ENCODE data around the gene OR8J1. TPM values are rescaled to one million over a fixed set of nuclear protein-coding genes. Genes with fewer than 3 reads are reported as not detected.
"Not testable (repeated sequence)": the region's sequence is repeated elsewhere in the genome, so short reads cannot be mapped to it uniquely, and the experiment has no call there.

Gene OR8J1
- total and polyA plus RNA-seq, 9 of the 15 experiments (the other 6 are each of a cell fraction or from before 2014, with no cell fraction given): not detected

GRCh38 chr11:56401858-56402461 lies 47.9 kb downstream of the OR8J1 start:
- H3K9ac ChIP-seq (ENCODE audit: insufficient read depth in 1 of 2, low read depth in 2 of 2, low read length in 2 of 2); H3K9me3 ChIP-seq (replicated peaks; ENCODE audit: control insufficient read depth, insufficient read depth, low read depth, low read length); H3K79me2 ChIP-seq (ENCODE audit: control insufficient read depth, insufficient read depth, low read length); H3K9me1 ChIP-seq (ENCODE audit: control insufficient read depth, insufficient read depth, low read length); DNase-seq (ENCODE audit: extremely low read depth in 1 of 4, low spot score in 3 of 4); H3K36me3 ChIP-seq (ENCODE audit: control insufficient read depth, insufficient read depth, low read length); H3K4me2 ChIP-seq (ENCODE audit: insufficient read depth, low read length); H3K27me3 ChIP-seq (ENCODE audit: control insufficient read depth in 2 of 2, insufficient read depth in 2 of 2, low read length in 2 of 2); H4K20me1 ChIP-seq (replicated peaks; ENCODE audit: control insufficient read depth, insufficient read depth, low read length); H3K4me3 ChIP-seq; H3K4me1 ChIP-seq (replicated peaks in 1 of 2; ENCODE audit: control insufficient read depth in 2 of 2, insufficient read depth in 2 of 2, low read length in 2 of 2); H3K27ac ChIP-seq (ENCODE audit: extremely low read depth, low read depth, low read length); intact Hi-C loops (cut with micrococcal nuclease); CTCF ChIA-PET (ENCODE audit: low intra/inter-chr PET ratio); POLR2A ChIA-PET; BruUV-seq (replicated peaks); H2AFZ ChIP-seq (ENCODE audit: low read depth, low read length); ATAC-seq; in situ Hi-C loops (cut with MboI); FAIRE-seq: not testable (repeated sequence)
- WGBS (ENCODE audit: insufficient coverage, low coverage, missing lambda C conversion rate): 3% methylated on average over 13 of the region's 27 CpGs

GRCh38 chr11:56404393-56404792 lies 50.3 kb downstream of the OR8J1 start:
- no peaks in the 10 kb centered on the region for H3K36me3 ChIP-seq (ENCODE audit: control insufficient read depth, insufficient read depth, low read length)
- DNase-seq (ENCODE audit: extremely low read depth in 1 of 4, low spot score in 3 of 4) (no peak), ATAC-seq (no peak), FAIRE-seq (no peak)
- WGBS (ENCODE audit: insufficient coverage, low coverage, missing lambda C conversion rate): 5% methylated on average over 2 of the region's 2 CpGs
- no peaks in the 10 kb centered on the region for H3K4me1 ChIP-seq (replicated peaks in 1 of 2; ENCODE audit: control insufficient read depth in 2 of 2, insufficient read depth in 2 of 2, low read length in 2 of 2)
- H3K79me2 ChIP-seq (ENCODE audit: control insufficient read depth, insufficient read depth, low read length): no peaks in the 10 kb centered on the region
- BruUV-seq (replicated peaks): no TSS peak
- H3K4me3 ChIP-seq: no peak overlapping the region
- in situ Hi-C loops (cut with MboI): no loop called here
- no peaks in the 10 kb centered on the region for H3K9me3 ChIP-seq (replicated peaks; ENCODE audit: control insufficient read depth, insufficient read depth, low read depth, low read length)
- no peak overlapping the region for H3K9ac ChIP-seq (ENCODE audit: insufficient read depth in 1 of 2, low read depth in 2 of 2, low read length in 2 of 2)
- H3K27ac ChIP-seq (ENCODE audit: extremely low read depth, low read depth, low read length): no peak overlapping the region
- no peaks in the 10 kb centered on the region for H4K20me1 ChIP-seq (replicated peaks; ENCODE audit: control insufficient read depth, insufficient read depth, low read length)
- no peak overlapping the region for H3K4me2 ChIP-seq (ENCODE audit: insufficient read depth, low read length)
- H2AFZ ChIP-seq (ENCODE audit: low read depth, low read length): no peak overlapping the region
- CTCF ChIA-PET (ENCODE audit: low intra/inter-chr PET ratio): no interaction called here
- intact Hi-C loops (cut with micrococcal nuclease): no loop called here
- no peaks in the 10 kb centered on the region for H3K27me3 ChIP-seq (ENCODE audit: control insufficient read depth in 2 of 2, insufficient read depth in 2 of 2, low read length in 2 of 2)
- H3K9me1 ChIP-seq (ENCODE audit: control insufficient read depth, insufficient read depth, low read length): no peaks in the 10 kb centered on the region
- POLR2A ChIA-PET: no interaction called here
- no peak for TF ChIP-seq MAFG (tag; conservative IDR thresholded peaks at IDR 0.05)
- TF ChIP-seq SAFB2 (IDR thresholded peaks at IDR 0.05; ENCODE audit: borderline replicate concordance, low read depth, low read length, severe bottlenecking): no peak
- no peak for TF ChIP-seq MYBL2 (IDR thresholded peaks at IDR 0.05; ENCODE audit: low read depth)
- TF ChIP-seq MYBL2 (CRISPR knock-in tag; IDR thresholded peaks at IDR 0.05; ENCODE audit: borderline replicate concordance): no peak
- TF ChIP-seq KAT2B (IDR thresholded peaks at IDR 0.05; ENCODE audit: low read depth, low read length): no peak
- no peak for TF ChIP-seq MBD2 (IDR thresholded peaks at IDR 0.05; ENCODE audit: borderline replicate concordance, low read depth)
- TF ChIP-seq CCAR2 (IDR thresholded peaks at IDR 0.05; ENCODE audit: low read depth, low read length): no peak
